GM23338 (cell line): Measurements from ENCODE around the gene ANKRD40. TPM values are rescaled to one million over a fixed set of nuclear protein-coding genes. Genes with fewer than 3 reads are reported as not detected.

Experiments used
- ATAC-seq: fragments of 200-7000 bp; cut with Tn5 transposase; 3 replicates; pipeline ENCODE4 v1.9.1; 2020
- DNase-seq: peaks from one replicate; pipeline ENCODE4 v3.0.0-alpha.2; 2015; ENCODE audit warnings: low spot score
- H2AFZ ChIP-seq: fragments of 200-600 bp; sonication (generic); 2 replicates; pipeline ENCODE4 v1.8.0; 2016; ENCODE audit warnings: antibody characterized with exemption, mild to moderate bottlenecking, moderate library complexity
- H3F3A ChIP-seq: fragments of 200-600 bp; sonication (generic); replicated peaks from 2 replicates; pipeline ENCODE4 v1.8.0; 2017; ENCODE audit warnings: antibody characterized with exemption, mixed run types, low read depth
- H3K27ac ChIP-seq: fragments of 200-600 bp; sonication (generic); 2 replicates; pipeline ENCODE4 v1.6.1; 2016; ENCODE audit warnings: low read depth
- H3K27me3 ChIP-seq: fragments of 200-600 bp; sonication (generic); 2 replicates; pipeline ENCODE4 v1.8.0; 2016; ENCODE audit warnings: mild to moderate bottlenecking, mixed run types, moderate library complexity; ENCODE audit not compliant: insufficient read depth
- H3K36me3 ChIP-seq: fragments of 200-600 bp; sonication (generic); 2 replicates; pipeline ENCODE4 v1.8.0; 2016; ENCODE audit warnings: mild to moderate bottlenecking; ENCODE audit not compliant: insufficient read depth
- H3K4me1 ChIP-seq: fragments of 200-600 bp; sonication (generic); 2 replicates; pipeline ENCODE4 v1.8.0; 2016; ENCODE audit warnings: mild to moderate bottlenecking, moderate library complexity; ENCODE audit not compliant: insufficient read depth
- H3K4me2 ChIP-seq: fragments of 200-600 bp; sonication (generic); 2 replicates; pipeline ENCODE4 v1.7.1; 2017; ENCODE audit warnings: mixed run types
- H3K4me3 ChIP-seq: fragments of 200-600 bp; sonication (generic); 2 replicates; pipeline ENCODE4 v1.6.1; 2016; ENCODE audit warnings: mixed run types
- H3K79me2 ChIP-seq: fragments of 200-600 bp; sonication (generic); replicated peaks from 2 replicates; pipeline ENCODE4 v1.8.0; 2017; ENCODE audit warnings: mild to moderate bottlenecking; ENCODE audit not compliant: insufficient read depth
- H3K9me2 ChIP-seq: fragments of 200-600 bp; sonication (generic); 2 replicates; pipeline ENCODE4 v1.8.0; 2017; ENCODE audit not compliant: insufficient read depth
- H4K20me1 ChIP-seq: fragments of 200-600 bp; sonication (generic); replicated peaks from 2 replicates; pipeline ENCODE4 v1.8.0; 2017; ENCODE audit warnings: mild to moderate bottlenecking; ENCODE audit not compliant: insufficient read depth
- H3K27ac Mint-ChIP-seq: 2 replicates; pipeline ENCODE4 v1.8.0; 2020; ENCODE audit warnings: inconsistent platforms, mild to moderate bottlenecking, moderate library complexity, mixed read lengths
- H3K27me3 Mint-ChIP-seq: 3 replicates; pipeline ENCODE4 v1.8.0; 2022; ENCODE audit warnings: low read depth, mild to moderate bottlenecking, moderate library complexity, mixed read lengths, inconsistent platforms; ENCODE audit not compliant: insufficient read depth, poor library complexity
- H3K36me3 Mint-ChIP-seq: 3 replicates; pipeline ENCODE4 v1.8.0; 2021; ENCODE audit warnings: low read depth, mild to moderate bottlenecking, inconsistent platforms, moderate library complexity, mixed read lengths
- H3K4me1 Mint-ChIP-seq: 3 replicates; pipeline ENCODE4 v1.8.0; 2020; ENCODE audit warnings: mild to moderate bottlenecking, inconsistent platforms, mixed read lengths
- H3K4me3 Mint-ChIP-seq: 3 replicates; pipeline ENCODE4 v1.8.0; 2021; ENCODE audit warnings: moderate library complexity, mild to moderate bottlenecking, inconsistent platforms, mixed read lengths
- H3K9me3 Mint-ChIP-seq: 3 replicates; pipeline ENCODE4 v1.8.0; 2020; ENCODE audit warnings: moderate library complexity, mild to moderate bottlenecking, inconsistent platforms, mixed read lengths
- CREB1 ChIP-seq: fragments of 250-450 bp; sonication (Bioruptor Pico); IDR thresholded peaks from 2 replicates; pipeline ENCODE4 v1.5.0; 2020; ENCODE audit warnings: low read depth, mild to moderate bottlenecking, moderate library complexity
- EZH2 ChIP-seq: fragments of 200-600 bp; sonication (generic); IDR thresholded peaks from one replicate; pipeline ENCODE4 v1.8.0; 2017; ENCODE audit warnings: antibody characterized with exemption, mild to moderate bottlenecking, low read depth; ENCODE audit not compliant: unreplicated experiment
- STAT1 ChIP-seq: IDR thresholded peaks from one replicate; pipeline ENCODE4 v1.6.1; 2016; ENCODE audit warnings: antibody characterized with exemption; ENCODE audit not compliant: unreplicated experiment
- ZNF114 ChIP-seq: fragments of 250-450 bp; sonication (Bioruptor Pico); IDR thresholded peaks from 2 replicates; pipeline ENCODE4 v1.5.0; 2020; ENCODE audit warnings: mild to moderate bottlenecking, moderate library complexity
- ZNF331 ChIP-seq: fragments of 250-450 bp; sonication (Bioruptor Pico); IDR thresholded peaks from 2 replicates; pipeline ENCODE4 v1.5.0; 2020; ENCODE audit warnings: low read depth, mild to moderate bottlenecking, moderate library complexity
- polyA plus RNA-seq: library from polyadenylated mRNA; unstranded; fragments of >200 nt; fragmentation: Nextera tagmentation; extraction: Ambion mirVana; gene quantifications from 2 replicates; pipeline ENCODE4 v1.2.1, GENCODE V29; 2016
- total RNA-seq: library from RNA; depleted of rRNA; stranded (reverse); fragments of >200 nt; shearing (Covaris generic); gene quantifications from 2 replicates; pipeline ENCODE4 v1.2.3, GENCODE V29; 2014
- TF ChIP-seq, protein P1 (sequence below): IDR thresholded peaks from 2 replicates; pipeline ENCODE4 v1.6.1; 2016; ENCODE audit warnings: antibody characterized with exemption
- TF ChIP-seq, protein P2 (sequence below): fragments of 250-450 bp; sonication (Bioruptor Pico); IDR thresholded peaks from 2 replicates; pipeline ENCODE4 v1.5.0; 2020; ENCODE audit warnings: mild to moderate bottlenecking, moderate library complexity

Gene ANKRD40
- total and polyA plus RNA-seq, 2 experiments from 2014 or later: 19.0 to 42.1 TPM

DNA sequence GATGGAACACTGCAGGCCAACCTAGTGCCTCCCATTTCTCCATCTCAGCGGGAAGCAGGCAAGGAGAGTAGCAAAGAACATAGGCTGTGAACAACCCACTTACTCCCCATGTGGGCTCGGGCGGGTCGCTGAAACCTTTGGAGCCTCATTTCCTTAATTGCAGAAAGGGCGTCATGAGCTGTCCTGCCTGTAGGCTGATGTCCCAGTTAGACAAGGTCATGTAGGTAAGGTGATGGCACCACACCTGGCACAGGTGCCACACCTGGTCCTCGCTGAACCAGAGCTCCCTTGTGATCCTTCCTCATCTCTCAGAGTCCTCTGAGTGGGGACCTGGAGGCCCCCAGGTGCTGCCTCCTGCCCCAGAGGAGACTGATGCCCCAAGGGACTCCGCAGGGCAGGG is 50.1 kb downstream of the ANKRD40 start:
- Histone ChIP-seq H3K4me3 (no peak overlapping the region), H3K27me3 (no peaks in the 10 kb centered on the region), H3K4me1 (peaks cover 9% of the 10 kb centered on the region), H4K20me1 (no peaks in the 10 kb centered on the region), H3K9me2 (no peaks in the 10 kb centered on the region), H2AFZ (no peak overlapping the region), H3K79me2 (no peaks in the 10 kb centered on the region), H3K4me2 (no peak overlapping the region), H3F3A (no peaks in the 10 kb centered on the region), H3K36me3 (no peaks in the 10 kb centered on the region), H3K27ac (no peak overlapping the region)
- H3K27ac Mint-ChIP-seq: no peak overlapping the region
- no peak for ATAC-seq
- H3K27me3 Mint-ChIP-seq: peaks cover 5% of the 10 kb centered on the region
- TF ChIP-seq ZNF331 (CRISPR knock-in tag) (no peak), ZNF114 (CRISPR knock-in tag) (no peak), STAT1 (no peak), CREB1 (CRISPR knock-in tag) (no peak), EZH2 (no peak)
- TF ChIP-seq, protein P1, sequence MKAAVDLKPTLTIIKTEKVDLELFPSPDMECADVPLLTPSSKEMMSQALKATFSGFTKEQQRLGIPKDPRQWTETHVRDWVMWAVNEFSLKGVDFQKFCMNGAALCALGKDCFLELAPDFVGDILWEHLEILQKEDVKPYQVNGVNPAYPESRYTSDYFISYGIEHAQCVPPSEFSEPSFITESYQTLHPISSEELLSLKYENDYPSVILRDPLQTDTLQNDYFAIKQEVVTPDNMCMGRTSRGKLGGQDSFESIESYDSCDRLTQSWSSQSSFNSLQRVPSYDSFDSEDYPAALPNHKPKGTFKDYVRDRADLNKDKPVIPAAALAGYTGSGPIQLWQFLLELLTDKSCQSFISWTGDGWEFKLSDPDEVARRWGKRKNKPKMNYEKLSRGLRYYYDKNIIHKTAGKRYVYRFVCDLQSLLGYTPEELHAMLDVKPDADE: no peak
- TF ChIP-seq, protein P2, sequence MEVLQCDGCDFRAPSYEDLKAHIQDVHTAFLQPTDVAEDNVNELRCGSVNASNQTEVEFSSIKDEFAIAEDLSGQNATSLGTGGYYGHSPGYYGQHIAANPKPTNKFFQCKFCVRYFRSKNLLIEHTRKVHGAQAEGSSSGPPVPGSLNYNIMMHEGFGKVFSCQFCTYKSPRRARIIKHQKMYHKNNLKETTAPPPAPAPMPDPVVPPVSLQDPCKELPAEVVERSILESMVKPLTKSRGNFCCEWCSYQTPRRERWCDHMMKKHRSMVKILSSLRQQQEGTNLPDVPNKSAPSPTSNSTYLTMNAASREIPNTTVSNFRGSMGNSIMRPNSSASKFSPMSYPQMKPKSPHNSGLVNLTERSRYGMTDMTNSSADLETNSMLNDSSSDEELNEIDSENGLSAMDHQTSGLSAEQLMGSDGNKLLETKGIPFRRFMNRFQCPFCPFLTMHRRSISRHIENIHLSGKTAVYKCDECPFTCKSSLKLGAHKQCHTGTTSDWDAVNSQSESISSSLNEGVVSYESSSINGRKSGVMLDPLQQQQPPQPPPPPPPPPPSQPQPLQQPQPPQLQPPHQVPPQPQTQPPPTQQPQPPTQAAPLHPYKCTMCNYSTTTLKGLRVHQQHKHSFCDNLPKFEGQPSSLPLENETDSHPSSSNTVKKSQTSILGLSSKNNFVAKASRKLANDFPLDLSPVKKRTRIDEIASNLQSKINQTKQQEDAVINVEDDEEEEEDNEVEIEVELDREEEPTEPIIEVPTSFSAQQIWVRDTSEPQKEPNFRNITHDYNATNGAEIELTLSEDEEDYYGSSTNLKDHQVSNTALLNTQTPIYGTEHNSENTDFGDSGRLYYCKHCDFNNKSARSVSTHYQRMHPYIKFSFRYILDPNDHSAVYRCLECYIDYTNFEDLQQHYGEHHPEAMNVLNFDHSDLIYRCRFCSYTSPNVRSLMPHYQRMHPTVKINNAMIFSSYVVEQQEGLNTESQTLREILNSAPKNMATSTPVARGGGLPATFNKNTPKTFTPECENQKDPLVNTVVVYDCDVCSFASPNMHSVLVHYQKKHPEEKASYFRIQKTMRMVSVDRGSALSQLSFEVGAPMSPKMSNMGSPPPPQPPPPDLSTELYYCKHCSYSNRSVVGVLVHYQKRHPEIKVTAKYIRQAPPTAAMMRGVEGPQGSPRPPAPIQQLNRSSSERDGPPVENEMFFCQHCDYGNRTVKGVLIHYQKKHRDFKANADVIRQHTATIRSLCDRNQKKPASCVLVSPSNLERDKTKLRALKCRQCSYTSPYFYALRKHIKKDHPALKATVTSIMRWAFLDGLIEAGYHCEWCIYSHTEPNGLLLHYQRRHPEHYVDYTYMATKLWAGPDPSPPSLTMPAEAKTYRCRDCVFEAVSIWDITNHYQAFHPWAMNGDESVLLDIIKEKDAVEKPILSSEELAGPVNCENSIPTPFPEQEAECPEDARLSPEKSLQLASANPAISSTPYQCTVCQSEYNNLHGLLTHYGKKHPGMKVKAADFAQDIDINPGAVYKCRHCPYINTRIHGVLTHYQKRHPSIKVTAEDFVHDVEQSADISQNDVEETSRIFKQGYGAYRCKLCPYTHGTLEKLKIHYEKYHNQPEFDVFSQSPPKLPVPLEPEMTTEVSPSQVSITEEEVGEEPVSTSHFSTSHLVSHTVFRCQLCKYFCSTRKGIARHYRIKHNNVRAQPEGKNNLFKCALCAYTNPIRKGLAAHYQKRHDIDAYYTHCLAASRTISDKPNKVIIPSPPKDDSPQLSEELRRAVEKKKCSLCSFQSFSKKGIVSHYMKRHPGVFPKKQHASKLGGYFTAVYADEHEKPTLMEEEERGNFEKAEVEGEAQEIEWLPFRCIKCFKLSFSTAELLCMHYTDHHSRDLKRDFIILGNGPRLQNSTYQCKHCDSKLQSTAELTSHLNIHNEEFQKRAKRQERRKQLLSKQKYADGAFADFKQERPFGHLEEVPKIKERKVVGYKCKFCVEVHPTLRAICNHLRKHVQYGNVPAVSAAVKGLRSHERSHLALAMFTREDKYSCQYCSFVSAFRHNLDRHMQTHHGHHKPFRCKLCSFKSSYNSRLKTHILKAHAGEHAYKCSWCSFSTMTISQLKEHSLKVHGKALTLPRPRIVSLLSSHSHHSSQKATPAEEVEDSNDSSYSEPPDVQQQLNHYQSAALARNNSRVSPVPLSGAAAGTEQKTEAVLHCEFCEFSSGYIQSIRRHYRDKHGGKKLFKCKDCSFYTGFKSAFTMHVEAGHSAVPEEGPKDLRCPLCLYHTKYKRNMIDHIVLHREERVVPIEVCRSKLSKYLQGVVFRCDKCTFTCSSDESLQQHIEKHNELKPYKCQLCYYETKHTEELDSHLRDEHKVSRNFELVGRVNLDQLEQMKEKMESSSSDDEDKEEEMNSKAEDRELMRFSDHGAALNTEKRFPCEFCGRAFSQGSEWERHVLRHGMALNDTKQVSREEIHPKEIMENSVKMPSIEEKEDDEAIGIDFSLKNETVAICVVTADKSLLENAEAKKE (CRISPR knock-in tag): no peak
- no peaks in the 10 kb centered on the region; the same call in 2 of the 3 replicates for H3K36me3 Mint-ChIP-seq
- no peaks in the 10 kb centered on the region; the same call in 1 of the 3 replicates for H3K9me3 Mint-ChIP-seq
- no peak overlapping the region for H3K4me3 Mint-ChIP-seq
- DNase-seq: no peak
- peaks cover 19% of the 10 kb centered on the region for H3K4me1 Mint-ChIP-seq
